ENCODE results near the gene POMP. TPM values are rescaled to one million over a fixed set of nuclear protein-coding genes. Genes with fewer than 3 reads are reported as not detected.

The POMP gene
- total and polyA plus RNA-seq, 4 donors, result 32.2 to 132 (median 41.1) TPM

- Histone ChIP-seq H3K4me3 (ENCODE audit: low read depth in 1 of 3, low read length in 3 of 3) (no peak overlapping the region), H3K9ac (ENCODE audit: low read depth in 1 of 2, low read length in 2 of 2) (no peak overlapping the region), H3K36me3 (ENCODE audit: control insufficient read depth in 4 of 4, insufficient read depth in 3 of 4, low read depth in 1 of 4, low read length in 3 of 4) (no peaks in the 10 kb centered on the region), H3K4me1 (ENCODE audit: control insufficient read depth in 4 of 4, insufficient read depth in 4 of 4, low read length in 3 of 4) (no peaks in the 10 kb centered on the region), H3K27me3 (ENCODE audit: control insufficient read depth in 4 of 4, insufficient read depth in 4 of 4, low read length in 3 of 4) (no peaks in the 10 kb centered on the region), H3K9me3 (ENCODE audit: control insufficient read depth in 4 of 4, low read length in 3 of 4) (no peaks in the 10 kb centered on the region), H3K27ac (ENCODE audit: low read depth in 1 of 2, low read length in 2 of 2) (no peak overlapping the region)
- WGBS, result 90% methylated on average over 1 of the region's 1 CpG
- DNase-seq (ENCODE audit: low spot score), result no peak
- TF ChIP-seq YY1 (IDR thresholded peaks at IDR 0.05) (no peak), HNF4G (IDR thresholded peaks at IDR 0.05) (no peak), GABPA (IDR thresholded peaks at IDR 0.05 in 1 of 2, conservative IDR thresholded peaks at IDR 0.05 in 1 of 2) (no peak), FOXA1 (IDR thresholded peaks at IDR 0.05) (no peak), JUND (IDR thresholded peaks at IDR 0.05) (no peak), ZBTB33 (IDR thresholded peaks at IDR 0.05) (no peak), EGR1 (IDR thresholded peaks at IDR 0.05; ENCODE audit: low read depth in 2 of 2) (no peak), NR2F2 (IDR thresholded peaks at IDR 0.05) (no peak), SP1 (IDR thresholded peaks at IDR 0.05) (no peak), MAX (IDR thresholded peaks at IDR 0.05) (no peak), RXRA (IDR thresholded peaks at IDR 0.05) (no peak), FOXA2 (IDR thresholded peaks at IDR 0.05) (no peak), CTCF (IDR thresholded peaks at IDR 0.05; ENCODE audit: low read depth, low read length, missing input control) (no peak), HNF4A (conservative IDR thresholded peaks at IDR 0.05) (no peak), ATF3 (IDR thresholded peaks at IDR 0.05) (no peak), TAF1 (conservative IDR thresholded peaks at IDR 0.05) (no peak), RAD21 (IDR thresholded peaks at IDR 0.05) (no peak)
- TF ChIP-seq, protein P1, sequence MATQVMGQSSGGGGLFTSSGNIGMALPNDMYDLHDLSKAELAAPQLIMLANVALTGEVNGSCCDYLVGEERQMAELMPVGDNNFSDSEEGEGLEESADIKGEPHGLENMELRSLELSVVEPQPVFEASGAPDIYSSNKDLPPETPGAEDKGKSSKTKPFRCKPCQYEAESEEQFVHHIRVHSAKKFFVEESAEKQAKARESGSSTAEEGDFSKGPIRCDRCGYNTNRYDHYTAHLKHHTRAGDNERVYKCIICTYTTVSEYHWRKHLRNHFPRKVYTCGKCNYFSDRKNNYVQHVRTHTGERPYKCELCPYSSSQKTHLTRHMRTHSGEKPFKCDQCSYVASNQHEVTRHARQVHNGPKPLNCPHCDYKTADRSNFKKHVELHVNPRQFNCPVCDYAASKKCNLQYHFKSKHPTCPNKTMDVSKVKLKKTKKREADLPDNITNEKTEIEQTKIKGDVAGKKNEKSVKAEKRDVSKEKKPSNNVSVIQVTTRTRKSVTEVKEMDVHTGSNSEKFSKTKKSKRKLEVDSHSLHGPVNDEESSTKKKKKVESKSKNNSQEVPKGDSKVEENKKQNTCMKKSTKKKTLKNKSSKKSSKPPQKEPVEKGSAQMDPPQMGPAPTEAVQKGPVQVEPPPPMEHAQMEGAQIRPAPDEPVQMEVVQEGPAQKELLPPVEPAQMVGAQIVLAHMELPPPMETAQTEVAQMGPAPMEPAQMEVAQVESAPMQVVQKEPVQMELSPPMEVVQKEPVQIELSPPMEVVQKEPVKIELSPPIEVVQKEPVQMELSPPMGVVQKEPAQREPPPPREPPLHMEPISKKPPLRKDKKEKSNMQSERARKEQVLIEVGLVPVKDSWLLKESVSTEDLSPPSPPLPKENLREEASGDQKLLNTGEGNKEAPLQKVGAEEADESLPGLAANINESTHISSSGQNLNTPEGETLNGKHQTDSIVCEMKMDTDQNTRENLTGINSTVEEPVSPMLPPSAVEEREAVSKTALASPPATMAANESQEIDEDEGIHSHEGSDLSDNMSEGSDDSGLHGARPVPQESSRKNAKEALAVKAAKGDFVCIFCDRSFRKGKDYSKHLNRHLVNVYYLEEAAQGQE (IDR thresholded peaks at IDR 0.05), result no peak
Measured at GRCh38 chr13:28631801-28632200, 27.1 kb upstream of the POMP start.
